GM21723 (cell line): ENCODE data around the gene ZNF804B.

Source experiments
- ATAC-seq: cut with Tn5 transposase; IDR thresholded peaks from one replicate; pipeline ENCODE4 v1.9.1; 2021; ENCODE audit warnings: mild to moderate bottlenecking, moderate library complexity; ENCODE audit not compliant: unreplicated experiment

Gene ZNF804B

GRCh38 chr7:88965371-88965770, 205.9 kb downstream of the ZNF804B start:
- no peak for ATAC-seq

- ATAC-seq, result no peak
These were observed 207.9 kb downstream of the ZNF804B start for GRCh38 chr7:88967432-88967831.

- ATAC-seq, result no peak
These were observed 209.7 kb downstream of the ZNF804B start for GRCh38 chr7:88969167-88969566.

GRCh38 chr7:88985295-88985694, 225.8 kb downstream of the ZNF804B start:
- no peak for ATAC-seq

- no peak for ATAC-seq
These were observed 241.8 kb downstream of the ZNF804B start for GRCh38 chr7:89001306-89001705.

- ATAC-seq, result peak; percentile 87
These were observed 243.8 kb downstream of the ZNF804B start for GRCh38 chr7:89002981-89003956.

GRCh38 chr7:89012016-89012415, 252.5 kb downstream of the ZNF804B start:
- no peak for ATAC-seq

- no peak for ATAC-seq
These were observed 258.2 kb downstream of the ZNF804B start for GRCh38 chr7:89017695-89018094.

GRCh38 chr7:89021741-89022140, 262.2 kb downstream of the ZNF804B start:
- no peak for ATAC-seq

- ATAC-seq, result no peak
These were observed 263.7 kb downstream of the ZNF804B start for GRCh38 chr7:89023206-89023605.

- no peak for ATAC-seq
These were observed 264.4 kb downstream of the ZNF804B start for GRCh38 chr7:89023877-89024276.

- no peak for ATAC-seq
These were observed 268.3 kb downstream of the ZNF804B start for GRCh38 chr7:89027781-89028180.

- no peak for ATAC-seq
These were observed 268.8 kb downstream of the ZNF804B start for GRCh38 chr7:89028319-89028718.

- no peak for ATAC-seq
These were observed 270.4 kb downstream of the ZNF804B start for GRCh38 chr7:89029864-89030263.

- ATAC-seq, result no peak
These were observed 281.7 kb downstream of the ZNF804B start for GRCh38 chr7:89041240-89041639.

GRCh38 chr7:89042940-89043339, 283.4 kb downstream of the ZNF804B start:
- no peak for ATAC-seq

- ATAC-seq, result no peak
These were observed 289.5 kb downstream of the ZNF804B start for GRCh38 chr7:89049043-89049442.

- ATAC-seq, result no peak
These were observed 293.6 kb downstream of the ZNF804B start for GRCh38 chr7:89053130-89053529.

- ATAC-seq, result no peak
These were observed 294.9 kb downstream of the ZNF804B start for GRCh38 chr7:89054361-89054760.

- no peak for ATAC-seq
These were observed 300.7 kb downstream of the ZNF804B start for GRCh38 chr7:89060234-89060633.

GRCh38 chr7:89064831-89065230, 305.3 kb downstream of the ZNF804B start:
- no peak for ATAC-seq

GRCh38 chr7:89067048-89067447, 307.5 kb downstream of the ZNF804B start:
- no peak for ATAC-seq

GRCh38 chr7:89072081-89072480, 312.6 kb downstream of the ZNF804B start:
- ATAC-seq, result no peak
